ENCODE data around the gene RNF167.
A peak's percentile ranks its signal among the peaks of the same experiment; 100 is the strongest.

Gene RNF167

GRCh38 chr17:4938688-4939545, 1.2 kb upstream of the RNF167 start:
- H3K27ac Mint-ChIP-seq: peak overlapping the region; percentile 98
- H3K4me3 Mint-ChIP-seq: peak overlapping the region; percentile 92
- CTCF ChIA-PET: interaction anchor here (1.0 to 2.6 kb wide), 3 partner anchors 29 to 48 kb away, joined by 3 to 15 read pairs (median 9); partner anchors contain the start of genes CAMTA2 and SPAG7
- peaks cover 58% of the 10 kb centered on the region for H3K4me1 Mint-ChIP-seq
- peaks cover 10% of the 10 kb centered on the region for H3K27me3 Mint-ChIP-seq
- H3K9me3 Mint-ChIP-seq: no peaks in the 10 kb centered on the region
- DNase-seq: no peak
- H3K36me3 Mint-ChIP-seq: peaks cover 64% of the 10 kb centered on the region

GRCh38 chr17:4939546-4939795, 597 bp upstream of the RNF167 start:
- Mint-ChIP-seq H3K36me3 (peaks cover 68% of the 10 kb centered on the region), H3K27ac (peak overlapping the region; percentile 98), H3K27me3 (peaks cover 5% of the 10 kb centered on the region), H3K4me1 (peaks cover 58% of the 10 kb centered on the region), H3K4me3 (peak overlapping the region; percentile 92), H3K9me3 (no peaks in the 10 kb centered on the region)
- no peak for DNase-seq
- CTCF ChIA-PET: interaction anchor here (1.0 to 2.6 kb wide), 4 partner anchors 26 to 48 kb away, joined by 3 to 15 read pairs (median 6); partner anchors contain the start of genes CAMTA2 and SPAG7

GRCh38 chr17:4940555-4941318, 669 bp downstream of the RNF167 start:
- peaks cover 80% of the 10 kb centered on the region for H3K36me3 Mint-ChIP-seq
- CTCF ChIA-PET: interaction anchor here (0.6 to 2.6 kb wide), 4 partner anchors 25 to 40 kb away, joined by 3 to 15 read pairs (median 6); partner anchors contain the start of gene SPAG7

GRCh38 chr17:4941319-4941610, 1.2 kb downstream of the RNF167 start:
- H3K27me3 Mint-ChIP-seq: peaks cover 4% of the 10 kb centered on the region
- H3K4me1 Mint-ChIP-seq: peaks cover 67% of the 10 kb centered on the region
- DNase-seq: no peak
- H3K27ac Mint-ChIP-seq: peak overlapping the region; percentile 98
- H3K4me3 Mint-ChIP-seq: peak overlapping the region; percentile 92
- H3K36me3 Mint-ChIP-seq: peaks cover 82% of the 10 kb centered on the region
- no peaks in the 10 kb centered on the region for H3K9me3 Mint-ChIP-seq
- CTCF ChIA-PET: no interaction called here

More at GRCh38 chr17:4940555-4941318, 669 bp downstream of the RNF167 start:
- Mint-ChIP-seq H3K9me3 (no peaks in the 10 kb centered on the region), H3K27ac (peak overlapping the region; percentile 98), H3K27me3 (peaks cover 4% of the 10 kb centered on the region), H3K4me1 (peaks cover 68% of the 10 kb centered on the region), H3K4me3 (peak overlapping the region; percentile 92)
- DNase-seq: peak; percentile 71

GRCh38 chr17:4942760-4943508, 2.9 kb downstream of the RNF167 start:
- peak overlapping the region; percentile 98 for H3K27ac Mint-ChIP-seq
- peaks cover 59% of the 10 kb centered on the region for H3K4me1 Mint-ChIP-seq
- CTCF ChIA-PET: interaction anchor here (1.0 kb wide), 1 partner anchor 30 kb away, joined by 4 read pairs; no protein-coding TSS in a partner anchor
- no peaks in the 10 kb centered on the region for H3K9me3 Mint-ChIP-seq
- DNase-seq: no peak
- peaks cover 4% of the 10 kb centered on the region for H3K27me3 Mint-ChIP-seq
- peaks cover 80% of the 10 kb centered on the region for H3K36me3 Mint-ChIP-seq
- peak overlapping the region; percentile 92 for H3K4me3 Mint-ChIP-seq

GRCh38 chr17:4944163-4944553, 4.1 kb downstream of the RNF167 start:
- Mint-ChIP-seq H3K36me3 (peaks cover 71% of the 10 kb centered on the region), H3K27ac (peak overlapping the region; percentile 98), H3K4me1 (peaks cover 47% of the 10 kb centered on the region), H3K9me3 (no peaks in the 10 kb centered on the region), H3K27me3 (peaks cover 4% of the 10 kb centered on the region), H3K4me3 (peak overlapping the region; percentile 92)
- CTCF ChIA-PET: interaction anchor here (0.8 kb wide), 1 partner anchor 56 kb away, joined by 3 read pairs; no protein-coding TSS in a partner anchor
- DNase-seq: peak; percentile 79

- peak; percentile 53 for DNase-seq
- peak overlapping the region; percentile 92 for H3K4me3 Mint-ChIP-seq
- H3K27ac Mint-ChIP-seq: peak overlapping the region; percentile 98
- peaks cover 70% of the 10 kb centered on the region for H3K36me3 Mint-ChIP-seq
- CTCF ChIA-PET: interaction anchor here (0.8 kb wide), 1 partner anchor 57 kb away, joined by 3 read pairs; no protein-coding TSS in a partner anchor
- H3K4me1 Mint-ChIP-seq: peaks cover 46% of the 10 kb centered on the region
- peaks cover 4% of the 10 kb centered on the region for H3K27me3 Mint-ChIP-seq
- H3K9me3 Mint-ChIP-seq: no peaks in the 10 kb centered on the region
Measured at GRCh38 chr17:4944554-4945175, 4.6 kb downstream of the RNF167 start.

GRCh38 chr17:4945176-4945943, 5.3 kb downstream of the RNF167 start:
- CTCF ChIA-PET: interaction anchor here (0.7 to 1.7 kb wide), 3 partner anchors 9 to 293 kb away, joined by 3 to 10 read pairs (median 4); partner anchors contain the start of gene SPAG7
- DNase-seq: peak; percentile 86
- Mint-ChIP-seq H3K36me3 (peaks cover 67% of the 10 kb centered on the region), H3K4me3 (peak overlapping the region; percentile 92), H3K4me1 (peaks cover 48% of the 10 kb centered on the region), H3K27ac (peak overlapping the region; percentile 98), H3K27me3 (no peaks in the 10 kb centered on the region), H3K9me3 (no peaks in the 10 kb centered on the region)

- peaks cover 53% of the 10 kb centered on the region for H3K4me1 Mint-ChIP-seq
- CTCF ChIA-PET: interaction anchor here (0.7 to 1.7 kb wide), 3 partner anchors 9 to 292 kb away, joined by 3 to 10 read pairs (median 4); partner anchors contain the start of gene SPAG7
- H3K36me3 Mint-ChIP-seq: peaks cover 62% of the 10 kb centered on the region
- no peaks in the 10 kb centered on the region for H3K27me3 Mint-ChIP-seq
- no peak for DNase-seq
- peak overlapping the region; percentile 92 for H3K4me3 Mint-ChIP-seq
- no peaks in the 10 kb centered on the region for H3K9me3 Mint-ChIP-seq
- H3K27ac Mint-ChIP-seq: peak overlapping the region; percentile 98
Measured at GRCh38 chr17:4945944-4946280, 5.8 kb downstream of the RNF167 start.

GRCh38 chr17:4946312-4946976, 6.4 kb downstream of the RNF167 start:
- Mint-ChIP-seq H3K36me3 (peaks cover 59% of the 10 kb centered on the region), H3K9me3 (no peaks in the 10 kb centered on the region), H3K4me1 (peaks cover 57% of the 10 kb centered on the region), H3K27me3 (no peaks in the 10 kb centered on the region), H3K4me3 (peak overlapping the region; percentile 92), H3K27ac (peak overlapping the region; percentile 98)
- no peak for DNase-seq
- CTCF ChIA-PET: interaction anchor here (0.7 to 2.1 kb wide), 4 partner anchors 8 to 292 kb away, joined by 3 to 10 read pairs (median 6); partner anchors contain the start of gene SPAG7

GRCh38 chr17:4947010-4947410, 6.9 kb downstream of the RNF167 start:
- H3K9me3 Mint-ChIP-seq: no peaks in the 10 kb centered on the region
- peak overlapping the region; percentile 98 for H3K27ac Mint-ChIP-seq
- CTCF ChIA-PET: interaction anchor here (1.7 to 2.1 kb wide), 2 partner anchors 20 to 38 kb away, joined by 9 to 10 read pairs; partner anchors contain the start of gene SPAG7
- peaks cover 53% of the 10 kb centered on the region for H3K36me3 Mint-ChIP-seq
- peak overlapping the region; percentile 92 for H3K4me3 Mint-ChIP-seq
- no peak for DNase-seq
- H3K4me1 Mint-ChIP-seq: peaks cover 56% of the 10 kb centered on the region
- no peaks in the 10 kb centered on the region for H3K27me3 Mint-ChIP-seq

- Mint-ChIP-seq H3K27me3 (no peaks in the 10 kb centered on the region), H3K9me3 (no peaks in the 10 kb centered on the region), H3K27ac (peak overlapping the region; percentile 98), H3K4me3 (peak overlapping the region; percentile 92), H3K36me3 (peaks cover 47% of the 10 kb centered on the region), H3K4me1 (peaks cover 50% of the 10 kb centered on the region)
- DNase-seq: peak; percentile 81
- CTCF ChIA-PET: interaction anchor here (1.5 to 2.1 kb wide), 2 partner anchors 20 to 39 kb away, joined by 4 to 9 read pairs; partner anchors contain the start of gene SPAG7
Measured at GRCh38 chr17:4947411-4948165, 7.5 kb downstream of the RNF167 start.

All from activated naive CD4-positive, alpha-beta T cell treated with anti-CD3 and anti-CD28 coated beads, Interleukin-2, amount 10 ng/mL, durations not matched to agents 7 days and 5 days (primary cell).